ENCODE measurements around the gene RANBP1. TPM values are rescaled to one million over a fixed set of nuclear protein-coding genes. Genes with fewer than 3 reads are reported as not detected.

Gene RANBP1
- total and polyA plus RNA-seq, 2 donors (not counting 1 experiment from before 2014, with no cell fraction given) = 67.0 to 77.6 TPM

DNA sequence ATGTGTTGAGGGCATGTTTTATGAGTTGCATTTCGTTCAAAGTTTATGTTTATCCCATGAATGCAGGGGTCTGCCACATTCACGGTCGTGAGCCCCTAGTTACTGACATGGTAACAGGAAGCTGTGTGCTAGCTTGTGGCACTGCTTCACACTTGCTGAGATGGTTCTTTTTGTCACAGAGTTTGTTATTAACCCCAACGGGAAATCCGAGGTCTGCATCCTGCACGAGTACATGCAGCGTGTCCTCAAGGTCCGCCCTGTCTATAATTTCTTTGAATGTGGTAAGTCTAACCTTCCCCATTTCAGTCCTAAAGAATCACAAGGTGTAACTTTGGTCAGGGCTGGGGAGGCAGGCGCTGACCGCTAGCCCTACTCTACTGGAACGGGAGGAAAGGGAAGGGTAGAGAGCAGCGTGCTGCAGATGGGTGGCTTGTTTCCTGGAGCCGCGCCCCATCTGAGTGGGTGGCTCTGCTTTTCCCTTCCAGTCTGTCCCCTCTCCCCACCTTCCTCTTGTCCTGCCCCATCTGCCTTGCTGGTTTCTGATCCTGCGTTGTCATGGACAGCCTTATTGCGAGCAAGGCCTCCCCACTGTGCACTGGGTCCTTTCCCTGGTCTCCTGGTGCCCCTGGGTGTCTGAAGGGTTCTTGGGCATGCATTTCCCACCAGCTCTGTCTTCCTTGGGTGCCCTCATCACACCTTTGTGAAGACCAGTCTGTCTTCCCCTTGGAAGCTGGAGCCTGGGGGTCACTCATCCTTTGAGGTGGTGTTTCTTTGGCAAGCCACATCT, 24.0 kb upstream of the RANBP1 start:
- Mint-ChIP-seq H3K4me1 (no peaks in the 10 kb centered on the region), H3K27me3 (no peaks in the 10 kb centered on the region), H3K27ac (no peak overlapping the region), H3K9me3 (ENCODE audit: insufficient read depth) (no peaks in the 10 kb centered on the region), H3K4me3 (no peak overlapping the region)
- ATAC-seq (ENCODE audit: low read depth) (no peak), DNase-seq (no peak)
- no peak overlapping the region for H3K9ac ChIP-seq (ENCODE audit: low read length)
- TF ChIP-seq, protein P1, sequence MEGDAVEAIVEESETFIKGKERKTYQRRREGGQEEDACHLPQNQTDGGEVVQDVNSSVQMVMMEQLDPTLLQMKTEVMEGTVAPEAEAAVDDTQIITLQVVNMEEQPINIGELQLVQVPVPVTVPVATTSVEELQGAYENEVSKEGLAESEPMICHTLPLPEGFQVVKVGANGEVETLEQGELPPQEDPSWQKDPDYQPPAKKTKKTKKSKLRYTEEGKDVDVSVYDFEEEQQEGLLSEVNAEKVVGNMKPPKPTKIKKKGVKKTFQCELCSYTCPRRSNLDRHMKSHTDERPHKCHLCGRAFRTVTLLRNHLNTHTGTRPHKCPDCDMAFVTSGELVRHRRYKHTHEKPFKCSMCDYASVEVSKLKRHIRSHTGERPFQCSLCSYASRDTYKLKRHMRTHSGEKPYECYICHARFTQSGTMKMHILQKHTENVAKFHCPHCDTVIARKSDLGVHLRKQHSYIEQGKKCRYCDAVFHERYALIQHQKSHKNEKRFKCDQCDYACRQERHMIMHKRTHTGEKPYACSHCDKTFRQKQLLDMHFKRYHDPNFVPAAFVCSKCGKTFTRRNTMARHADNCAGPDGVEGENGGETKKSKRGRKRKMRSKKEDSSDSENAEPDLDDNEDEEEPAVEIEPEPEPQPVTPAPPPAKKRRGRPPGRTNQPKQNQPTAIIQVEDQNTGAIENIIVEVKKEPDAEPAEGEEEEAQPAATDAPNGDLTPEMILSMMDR (IDR thresholded peaks at IDR 0.05) = no peak
- TF ChIP-seq EZH2 (IDR thresholded peaks at IDR 0.05; ENCODE audit: borderline replicate concordance, insufficient read depth, low read depth, low read length, poor library complexity, severe bottlenecking) = no peak
- no peaks in the 10 kb centered on the region for H3K9me3 ChIP-seq (ENCODE audit: control extremely low read depth in 1 of 3, control insufficient read depth in 2 of 3, insufficient read depth in 1 of 3, low read length in 2 of 3)
- intact Hi-C loops (cut with micrococcal nuclease) = no loop called here
- H3K36me3 ChIP-seq (replicated peaks in 1 of 2; ENCODE audit: control extremely low read depth in 1 of 2, control insufficient read depth in 1 of 2, extremely low read depth in 1 of 2, insufficient read depth in 2 of 2, low read length in 1 of 2) = peaks cover 4 to 76% of the 10 kb centered on the region in 2 experiments
- H3K4me1 ChIP-seq (ENCODE audit: control insufficient read depth in 2 of 2, insufficient read depth in 2 of 2, low read length in 2 of 2) = no peaks in the 10 kb centered on the region
- no peak overlapping the region for H3K27ac ChIP-seq (ENCODE audit: low read length in 2 of 2)
- no peaks in the 10 kb centered on the region for H3K27me3 ChIP-seq (replicated peaks in 1 of 4; ENCODE audit: control extremely low read depth in 1 of 4, control insufficient read depth in 3 of 4, insufficient read depth in 4 of 4, low read length in 3 of 4)
- H2AFZ ChIP-seq (ENCODE audit: insufficient read depth, low read depth, low read length, poor library complexity, severe bottlenecking) = no peak overlapping the region
- H3K4me3 ChIP-seq (ENCODE audit: control extremely low read depth in 1 of 5, extremely low read depth in 1 of 5, insufficient read depth in 1 of 5, low read depth in 2 of 5, low read length in 4 of 5) = no peak overlapping the region
- H3K4me2 ChIP-seq (replicated peaks; ENCODE audit: low read depth, low read length, poor library complexity, severe bottlenecking) = no peak overlapping the region
- H4K20me1 ChIP-seq (ENCODE audit: control insufficient read depth, insufficient read depth, low read length, poor library complexity, severe bottlenecking) = no peaks in the 10 kb centered on the region
- ChIA-PET POLR2A (no interaction called here), CTCF (no interaction called here)
- H3K79me2 ChIP-seq (ENCODE audit: control insufficient read depth, insufficient read depth, low read length) = peaks cover 3% of the 10 kb centered on the region
- 98% methylated on average over 3 of the region's 16 CpGs for WGBS (ENCODE audit: insufficient coverage)

DNA sequence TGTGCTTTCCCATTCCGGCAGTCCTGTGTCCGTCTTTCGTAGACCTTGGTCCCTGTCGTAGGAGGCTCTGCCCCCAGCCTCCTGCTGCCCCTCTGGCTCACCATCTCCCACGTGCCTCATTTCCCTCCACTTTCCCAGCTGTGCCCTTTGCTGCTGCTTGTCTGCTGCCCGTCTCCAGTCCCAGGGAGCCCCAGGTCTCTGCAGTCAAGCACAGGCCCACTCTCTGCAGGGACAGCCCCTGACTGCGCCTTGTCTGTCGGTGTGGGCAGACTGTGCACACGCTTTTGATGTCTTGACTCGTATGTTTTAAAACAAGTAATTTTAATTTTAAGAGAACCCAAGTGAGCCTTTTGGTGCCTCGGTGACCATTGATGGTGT, 23.4 kb upstream of the RANBP1 start:
- ChIA-PET CTCF (no interaction called here), POLR2A (no interaction called here)
- Mint-ChIP-seq H3K27ac (no peak overlapping the region), H3K27me3 (no peaks in the 10 kb centered on the region), H3K9me3 (ENCODE audit: insufficient read depth) (no peaks in the 10 kb centered on the region), H3K4me3 (no peak overlapping the region), H3K4me1 (no peaks in the 10 kb centered on the region)
- DNase-seq = no peak
- H3K9me3 ChIP-seq (ENCODE audit: control extremely low read depth in 1 of 3, control insufficient read depth in 2 of 3, insufficient read depth in 1 of 3, low read length in 2 of 3) = no peaks in the 10 kb centered on the region
- H4K20me1 ChIP-seq (ENCODE audit: control insufficient read depth, insufficient read depth, low read length, poor library complexity, severe bottlenecking) = no peaks in the 10 kb centered on the region
- H3K4me2 ChIP-seq (replicated peaks; ENCODE audit: low read depth, low read length, poor library complexity, severe bottlenecking) = no peak overlapping the region
- no peak overlapping the region for H2AFZ ChIP-seq (ENCODE audit: insufficient read depth, low read depth, low read length, poor library complexity, severe bottlenecking)
- no peak for ATAC-seq (ENCODE audit: low read depth)
- H3K4me3 ChIP-seq (ENCODE audit: control extremely low read depth in 1 of 5, extremely low read depth in 1 of 5, insufficient read depth in 1 of 5, low read depth in 2 of 5, low read length in 4 of 5) = no peak overlapping the region
- H3K27ac ChIP-seq (ENCODE audit: low read length in 2 of 2) = no peak overlapping the region
- TF ChIP-seq EZH2 (IDR thresholded peaks at IDR 0.05; ENCODE audit: borderline replicate concordance, insufficient read depth, low read depth, low read length, poor library complexity, severe bottlenecking) = no peak
- TF ChIP-seq, protein P1 (IDR thresholded peaks at IDR 0.05) = no peak
- no peak overlapping the region for H3K9ac ChIP-seq (ENCODE audit: low read length)
- H3K4me1 ChIP-seq (ENCODE audit: control insufficient read depth in 2 of 2, insufficient read depth in 2 of 2, low read length in 2 of 2) = no peaks in the 10 kb centered on the region
- 98% methylated on average over 11 of the region's 11 CpGs for WGBS (ENCODE audit: insufficient coverage)
- intact Hi-C loops (cut with micrococcal nuclease) = no loop called here
- no peaks in the 10 kb centered on the region for H3K27me3 ChIP-seq (replicated peaks in 1 of 4; ENCODE audit: control extremely low read depth in 1 of 4, control insufficient read depth in 3 of 4, insufficient read depth in 4 of 4, low read length in 3 of 4)
- peaks cover 2 to 70% of the 10 kb centered on the region in 2 experiments for H3K36me3 ChIP-seq (replicated peaks in 1 of 2; ENCODE audit: control extremely low read depth in 1 of 2, control insufficient read depth in 1 of 2, extremely low read depth in 1 of 2, insufficient read depth in 2 of 2, low read length in 1 of 2)
- no peaks in the 10 kb centered on the region for H3K79me2 ChIP-seq (ENCODE audit: control insufficient read depth, insufficient read depth, low read length)
